NCI-H748 (cell line): ENCODE measurements around the gene ASS1.
"Not testable (repeated sequence)": the region's sequence is repeated elsewhere in the genome, so short reads cannot be mapped to it uniquely, and the experiment has no call there.

ENCODE experiments used
- DNase-seq: peaks from one replicate; lab custom pipeline; 2025; ENCODE audit not compliant: unreplicated experiment; lab: John Stamatoyannopoulos, UW

ASS1 gene

DNA sequence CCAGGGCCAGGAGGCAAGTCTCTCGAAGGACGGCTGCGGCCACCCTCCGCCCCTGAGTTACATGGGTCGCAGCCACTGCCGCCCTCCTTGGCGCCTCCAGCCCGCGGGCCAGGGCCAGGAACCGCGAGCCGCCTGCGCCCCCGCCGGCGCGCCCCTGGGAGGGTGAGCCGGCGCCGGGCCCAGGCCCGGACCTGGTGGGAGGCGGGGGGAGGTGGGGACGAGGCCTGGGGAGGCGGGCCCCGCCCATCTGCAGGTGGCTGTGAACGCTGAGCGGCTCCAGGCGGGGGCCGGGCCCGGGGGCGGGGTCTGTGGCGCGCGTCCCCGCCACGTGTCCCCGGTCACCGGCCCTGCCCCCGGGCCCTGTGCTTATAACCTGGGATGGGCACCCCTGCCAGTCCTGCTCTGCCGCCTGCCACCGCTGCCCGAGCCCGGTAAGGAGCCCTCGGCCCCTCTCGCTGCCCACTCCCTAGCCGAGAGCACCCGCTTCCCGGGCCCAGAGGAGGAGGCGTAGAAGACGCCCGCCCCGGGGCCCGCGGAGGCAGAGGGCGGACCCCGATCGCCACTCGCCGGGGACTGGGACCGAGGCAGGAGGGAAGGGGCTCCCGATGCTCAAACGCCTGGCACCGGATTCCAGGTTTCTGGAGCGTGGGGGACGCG is at the start of gene ASS1:
TSS of gene ASS1 (plus strand) at position 397 of the 657 bp plus-strand sequence. CDS start 7,268 bp downstream, outside the sequence.
- DNase-seq: peak; percentile 85

DNA sequence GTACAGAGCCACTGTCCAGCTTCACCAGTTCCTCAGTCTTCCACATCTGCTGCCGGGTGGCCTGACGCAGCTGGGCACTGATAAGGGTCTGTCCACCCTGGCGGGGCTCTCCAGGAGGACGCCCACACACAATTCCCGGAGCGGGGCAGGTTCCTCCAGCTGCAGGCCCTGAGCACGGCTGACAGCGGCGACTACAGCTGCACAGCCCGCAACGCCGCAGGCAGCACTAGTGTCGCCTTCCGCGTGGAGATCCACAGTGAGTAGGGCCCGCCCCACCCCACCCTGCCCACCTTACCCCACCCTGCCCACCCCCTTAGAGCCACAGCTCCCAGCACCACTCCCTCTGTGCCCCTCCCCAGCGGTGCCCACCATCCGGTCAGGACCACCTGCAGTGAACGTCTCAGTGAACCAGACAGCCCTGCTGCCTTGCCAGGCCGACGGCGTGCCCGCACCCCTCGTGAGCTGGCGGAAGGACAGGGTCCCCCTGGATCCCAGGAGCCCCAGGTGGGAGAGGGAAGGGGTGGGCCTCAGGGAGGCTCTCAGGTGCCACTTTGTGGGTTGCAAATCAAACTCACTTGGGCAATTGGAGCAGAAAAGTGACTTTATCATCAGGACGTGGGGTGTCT is 48.8 kb upstream of the ASS1 start:
- no peak for DNase-seq

DNA sequence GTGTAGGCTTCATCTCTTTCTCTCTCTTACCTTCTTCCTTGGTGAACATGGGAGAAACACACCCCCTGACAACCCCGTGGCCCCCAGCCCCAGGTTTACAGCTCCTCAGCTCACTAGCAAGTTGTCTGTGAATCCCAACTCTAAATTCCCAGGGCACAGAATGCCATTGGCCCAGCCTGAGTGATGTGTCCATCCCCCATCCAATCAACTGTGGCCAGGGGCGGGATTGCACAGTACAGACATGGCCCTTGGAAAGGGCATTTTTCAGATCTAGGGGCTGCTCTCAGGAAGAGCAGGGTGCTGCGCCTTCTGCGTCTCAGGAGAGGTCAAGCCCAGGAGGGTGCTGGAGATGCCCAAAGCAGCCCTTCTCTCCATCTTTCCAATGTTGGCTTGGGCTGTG is 48.2 kb upstream of the ASS1 start:
- no peak for DNase-seq

DNA sequence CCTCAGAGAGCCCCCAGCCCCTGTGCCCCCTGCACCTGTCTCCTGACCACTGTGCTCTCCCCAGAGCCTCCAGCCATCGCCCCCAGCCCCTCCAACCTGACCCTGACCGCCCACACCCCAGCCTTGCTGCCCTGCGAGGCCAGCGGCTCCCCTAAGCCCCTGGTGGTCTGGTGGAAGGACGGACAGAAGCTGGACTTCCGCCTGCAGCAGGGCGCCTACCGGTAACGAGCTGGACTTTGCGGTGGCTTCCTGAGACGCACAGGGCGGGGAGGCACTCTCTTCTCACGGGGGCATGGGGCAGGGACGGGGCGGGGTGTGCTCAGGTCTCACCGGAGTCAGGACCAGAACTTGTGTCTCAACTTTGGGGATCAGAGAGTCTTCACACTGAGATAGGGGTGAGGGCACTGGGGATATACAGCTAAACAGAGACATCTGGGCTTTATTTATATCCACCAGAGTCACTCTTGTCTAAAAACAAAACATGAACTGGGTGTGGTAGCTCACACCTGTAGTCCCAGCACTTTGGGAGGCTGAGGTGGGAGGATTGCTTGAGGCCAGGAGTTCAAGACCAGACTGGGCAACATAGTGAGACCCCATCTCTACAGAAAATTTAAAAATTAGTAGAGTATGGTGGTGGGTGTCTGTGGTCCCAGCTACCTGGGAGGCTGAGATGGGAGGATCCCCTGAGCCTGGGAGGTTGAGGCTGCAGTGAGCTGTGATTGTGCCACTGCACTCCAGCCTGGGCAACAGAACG is 46.1 kb upstream of the ASS1 start:
- no peak for DNase-seq

DNA sequence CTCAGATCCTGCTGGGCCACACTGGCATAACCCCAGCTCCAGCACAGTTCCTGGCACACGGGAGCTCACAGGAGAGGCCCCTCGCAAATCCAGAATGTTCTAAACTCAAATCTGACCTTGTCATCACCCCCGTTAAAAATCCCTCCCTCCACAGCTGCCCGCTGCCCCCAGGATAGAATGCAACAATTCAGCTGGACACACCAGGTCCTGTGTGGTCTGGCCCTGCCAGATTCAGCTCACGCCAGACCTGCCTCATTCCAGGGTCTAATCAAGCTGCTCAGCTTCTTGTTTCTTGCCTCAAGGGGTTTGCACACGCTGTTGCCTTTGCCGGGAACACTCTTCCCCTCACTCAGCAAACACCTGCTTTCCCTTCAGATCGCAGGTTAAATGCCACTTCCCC is 45.0 kb upstream of the ASS1 start:
- no peak for DNase-seq

DNA sequence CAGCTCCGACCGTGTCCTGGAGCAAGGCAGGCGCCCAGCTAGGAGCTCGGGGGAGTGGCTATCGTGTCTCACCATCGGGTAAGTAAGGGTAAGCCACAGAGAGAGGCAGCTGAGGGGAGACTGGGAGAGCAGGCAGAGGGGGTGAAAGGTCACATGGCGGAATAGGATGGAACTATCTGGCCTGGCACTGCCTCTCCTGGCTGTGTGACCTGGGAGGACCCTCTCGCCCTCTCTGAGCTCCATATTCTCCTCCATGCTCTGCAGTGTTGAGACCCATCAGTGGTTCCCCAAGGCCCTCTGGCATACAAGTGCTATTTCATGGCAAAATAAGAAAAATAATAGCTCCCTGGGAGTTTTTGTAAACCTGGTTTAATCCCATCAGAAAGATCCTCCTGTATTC is 43.9 kb upstream of the ASS1 start:
- no peak for DNase-seq

DNA sequence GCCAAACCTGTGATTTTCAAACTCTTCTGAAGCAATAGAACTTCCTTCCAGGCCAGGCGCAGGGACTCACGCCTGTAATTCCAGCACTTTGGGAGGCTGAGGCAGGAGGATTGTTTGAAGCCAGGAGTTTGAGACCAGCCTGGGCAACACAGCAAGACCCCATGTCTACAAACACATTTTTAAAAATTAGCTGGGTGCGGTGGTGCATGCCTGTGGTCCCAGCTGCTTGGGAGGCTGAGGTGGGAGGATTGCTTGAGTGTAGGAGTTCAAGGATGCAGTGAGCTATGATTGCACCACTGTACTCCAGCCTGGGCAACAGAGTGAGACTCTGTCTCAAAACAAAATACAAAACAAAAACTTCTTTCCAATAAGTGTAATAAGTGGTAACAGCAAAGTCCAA is 43.0 kb upstream of the ASS1 start:
- DNase-seq: not testable (repeated sequence)

DNA sequence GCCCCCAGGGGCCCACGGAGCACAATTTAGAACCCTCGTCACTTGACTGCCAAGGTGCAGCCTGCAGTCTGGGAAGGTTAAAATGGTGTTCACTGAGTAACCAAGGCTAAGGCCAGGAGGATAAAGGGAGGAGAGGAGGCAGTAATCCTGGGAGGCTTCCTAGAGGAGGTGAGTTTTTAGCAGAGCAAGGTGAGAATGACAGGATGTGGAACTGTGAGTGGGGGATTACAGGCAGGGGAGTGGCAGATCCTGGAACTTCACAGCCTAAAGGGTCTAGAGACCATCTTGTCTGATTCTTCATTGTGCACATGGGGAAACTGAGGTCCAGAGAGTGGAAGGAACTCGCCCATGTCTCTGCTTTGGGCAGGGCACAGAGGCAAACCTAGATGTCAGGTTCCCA is 42.5 kb upstream of the ASS1 start:
- no peak for DNase-seq

DNA sequence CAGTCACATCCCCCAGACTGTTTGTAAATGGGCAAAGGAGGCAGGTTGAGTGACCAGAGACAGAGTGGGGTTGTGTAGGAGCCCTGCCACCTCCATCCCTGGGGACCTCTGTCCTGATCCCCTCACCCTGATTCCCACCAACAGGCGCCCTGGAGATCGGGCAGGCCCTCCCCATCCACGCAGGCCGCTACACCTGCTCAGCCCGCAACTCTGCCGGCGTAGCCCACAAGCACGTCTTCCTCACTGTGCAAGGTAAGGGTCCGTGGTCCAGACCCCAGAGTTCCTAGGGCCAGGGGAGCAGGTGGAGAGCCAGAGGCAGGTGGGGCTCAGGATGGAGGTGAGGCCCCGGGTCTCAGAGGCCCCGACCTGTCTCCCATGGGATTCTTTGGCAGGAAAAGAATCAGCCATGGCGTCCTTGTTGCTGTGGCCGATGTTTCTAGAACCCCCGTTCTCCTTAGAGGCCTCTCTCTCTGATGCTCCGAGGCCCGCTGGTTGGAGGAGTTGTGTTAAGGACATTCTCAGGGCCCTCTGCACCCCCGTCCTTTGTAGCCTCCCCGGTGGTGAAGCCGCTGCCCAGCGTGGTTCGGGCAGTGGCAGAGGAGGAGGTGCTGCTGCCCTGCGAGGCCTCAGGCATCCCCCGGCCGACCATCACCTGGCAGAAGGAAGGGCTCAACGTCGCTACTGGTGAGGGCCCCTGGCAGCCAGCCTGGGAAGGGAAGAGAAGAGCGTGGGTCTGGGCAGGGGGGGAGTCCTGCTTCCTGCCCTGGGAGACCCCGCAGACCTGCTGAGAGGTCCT is 41.9 kb upstream of the ASS1 start:
- DNase-seq: no peak

DNA sequence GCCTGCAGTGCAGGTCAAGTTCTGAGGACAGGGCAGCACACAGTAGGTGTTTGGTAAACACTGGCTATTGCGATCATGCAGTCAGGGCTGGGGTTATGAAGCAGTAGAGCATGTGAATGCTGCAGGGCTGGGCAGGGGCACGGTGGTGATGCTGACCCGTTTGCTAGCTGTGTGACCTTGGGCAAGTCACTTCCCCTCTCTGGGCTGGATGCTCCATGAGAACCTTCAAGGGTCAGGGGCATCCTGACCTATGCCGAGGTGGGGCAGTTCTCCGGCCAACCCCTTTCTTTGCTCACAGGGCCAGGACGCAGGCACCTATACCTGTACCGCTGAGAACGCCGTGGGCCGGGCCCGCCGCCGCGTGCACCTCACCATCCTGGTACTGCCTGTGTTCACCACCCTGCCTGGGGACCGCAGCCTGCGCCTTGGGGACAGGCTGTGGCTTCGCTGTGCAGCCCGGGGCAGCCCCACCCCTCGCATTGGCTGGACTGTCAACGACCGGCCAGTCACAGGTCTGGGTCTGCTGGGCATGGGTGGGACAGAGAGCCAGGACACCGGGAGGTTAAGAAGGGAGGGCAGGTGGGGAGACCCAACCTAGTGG is 39.0 kb upstream of the ASS1 start:
- no peak for DNase-seq

DNA sequence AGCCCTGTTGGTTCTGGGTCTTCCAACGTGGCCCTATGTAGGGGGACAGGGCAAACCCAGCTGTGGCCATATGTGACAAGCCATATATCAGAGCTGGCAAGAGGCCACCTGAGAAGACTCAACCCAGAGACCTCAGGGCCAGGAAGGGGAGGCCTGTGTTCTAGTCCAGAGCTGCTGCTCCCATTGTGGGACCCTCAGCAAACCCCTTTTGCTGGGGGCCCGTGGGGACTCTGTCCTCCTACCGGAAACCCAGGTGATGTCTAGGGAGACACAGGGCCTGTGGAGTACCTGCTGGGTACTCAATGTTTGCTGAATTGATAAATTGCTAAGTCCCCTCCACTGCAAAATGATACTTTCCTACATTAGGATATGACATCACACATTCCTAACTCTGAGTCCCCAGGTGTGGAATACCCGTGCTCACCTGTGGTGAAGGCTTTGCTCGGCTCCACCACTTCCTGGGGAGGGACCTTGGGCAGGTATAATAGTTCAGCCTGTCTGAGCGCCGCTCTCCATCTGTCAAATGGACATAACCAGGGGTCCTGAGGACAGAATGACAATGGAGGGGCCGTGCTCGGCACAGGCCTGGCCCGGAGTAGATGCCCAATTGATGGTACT is 38.4 kb upstream of the ASS1 start:
- no peak for DNase-seq

DNA sequence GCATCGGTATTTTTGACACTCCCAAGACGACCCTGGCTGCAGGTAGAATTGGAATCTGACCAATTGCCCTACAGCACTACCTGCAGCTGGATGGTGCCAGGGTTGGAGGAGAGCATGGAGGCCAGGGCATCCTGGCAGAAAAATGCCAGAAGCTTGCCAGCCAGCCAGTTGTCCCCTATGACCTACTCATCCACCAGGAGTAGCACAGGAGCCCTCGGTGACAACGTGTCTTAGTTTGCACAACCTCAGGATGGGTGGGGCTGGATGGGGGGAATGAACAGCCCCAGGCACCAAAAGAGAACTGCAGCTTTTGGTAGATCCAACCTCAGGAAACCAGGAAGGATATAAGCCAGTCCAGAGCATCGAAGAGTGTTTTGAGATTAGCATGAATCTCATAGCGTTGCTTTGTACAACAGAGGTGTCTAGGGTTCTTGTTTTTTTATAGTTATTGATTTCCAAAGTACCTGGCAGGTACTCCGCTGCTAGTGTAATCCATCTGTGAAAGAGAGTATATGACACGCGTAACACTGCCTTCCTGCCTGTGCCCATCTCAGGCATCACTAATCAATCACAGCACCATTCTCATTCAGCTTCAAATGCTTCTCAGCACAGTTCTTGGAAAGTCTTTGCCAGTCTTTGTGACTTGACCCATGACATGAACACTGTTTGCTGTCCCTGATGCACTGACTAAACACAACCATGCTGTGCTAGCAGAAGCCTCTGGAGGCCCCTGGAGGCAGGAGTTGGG is 36.7 kb upstream of the ASS1 start:
- DNase-seq: no peak

DNA sequence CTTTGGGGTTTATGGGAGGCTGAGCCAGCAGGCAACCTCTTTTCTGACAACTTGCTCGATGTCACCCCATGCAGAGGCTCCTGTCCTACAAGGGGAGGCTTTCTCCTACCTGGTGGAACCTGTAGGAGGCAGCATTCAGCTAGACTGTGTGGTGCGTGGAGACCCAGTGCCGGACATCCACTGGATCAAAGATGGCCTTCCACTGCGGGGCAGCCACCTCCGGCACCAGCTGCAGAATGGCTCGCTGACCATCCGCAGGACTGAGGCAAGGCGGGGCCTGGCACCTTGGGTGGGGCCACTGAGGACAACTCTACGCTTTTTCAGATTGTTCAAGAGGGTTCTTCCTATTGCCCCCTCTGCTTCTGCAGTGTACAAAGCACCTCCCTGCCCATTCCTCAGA is 36.1 kb upstream of the ASS1 start:
- no peak for DNase-seq

DNA sequence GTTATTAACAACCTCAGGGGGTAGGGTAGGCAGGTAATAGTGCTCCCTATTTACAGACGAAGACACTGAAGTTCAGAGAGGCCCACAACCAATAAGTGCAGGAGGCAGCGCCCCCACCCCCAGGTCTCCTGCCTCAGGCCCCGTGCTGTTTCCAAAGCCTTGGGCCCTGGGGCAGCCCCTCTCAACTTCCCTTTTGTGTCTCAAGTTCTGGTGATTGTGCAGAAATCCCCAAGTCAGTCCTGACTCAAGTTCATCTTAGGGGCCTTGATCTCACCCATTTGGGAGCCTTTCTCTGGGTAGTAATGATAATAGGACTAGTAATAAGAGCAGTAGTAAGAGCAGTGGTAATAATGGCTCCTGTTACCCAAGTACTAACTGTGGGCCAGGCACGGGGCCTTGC is 35.5 kb upstream of the ASS1 start:
- no peak for DNase-seq

DNA sequence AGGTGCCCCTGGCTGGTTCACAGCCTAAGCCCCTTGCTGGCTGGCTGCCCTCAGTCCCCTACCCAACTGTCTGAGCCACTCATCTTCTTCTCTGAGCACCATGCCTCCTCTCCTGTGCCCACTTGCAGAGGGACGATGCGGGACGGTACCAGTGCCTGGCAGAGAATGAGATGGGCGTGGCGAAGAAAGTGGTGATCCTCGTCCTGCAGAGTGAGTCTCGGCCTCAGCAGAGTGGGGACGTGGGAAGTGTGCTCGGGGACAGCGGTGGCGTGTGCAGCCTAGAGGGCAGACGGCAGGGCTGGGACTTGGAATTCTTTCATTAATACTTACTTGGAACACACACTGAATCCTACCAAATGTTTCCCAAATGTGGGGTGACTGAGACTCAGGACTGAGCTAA is 34.3 kb upstream of the ASS1 start:
- no peak for DNase-seq

DNA sequence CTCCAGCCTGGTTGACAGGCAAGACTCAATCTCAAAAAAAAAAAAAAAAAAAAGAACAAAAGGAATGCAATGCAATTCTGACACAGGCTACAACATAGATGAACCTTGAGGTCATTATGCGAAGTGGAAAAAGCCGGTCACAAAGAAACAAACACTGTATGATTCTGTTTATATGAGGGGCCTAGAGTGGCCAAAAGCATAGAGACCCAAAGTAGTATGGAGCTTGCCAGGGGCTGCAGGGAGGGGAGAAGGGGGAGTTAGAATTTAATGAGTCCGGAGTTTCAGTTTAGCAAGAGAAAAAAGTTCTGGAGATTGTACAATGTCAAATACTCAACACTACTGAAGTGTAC is 33.2 kb upstream of the ASS1 start:
- DNase-seq: no peak

DNA sequence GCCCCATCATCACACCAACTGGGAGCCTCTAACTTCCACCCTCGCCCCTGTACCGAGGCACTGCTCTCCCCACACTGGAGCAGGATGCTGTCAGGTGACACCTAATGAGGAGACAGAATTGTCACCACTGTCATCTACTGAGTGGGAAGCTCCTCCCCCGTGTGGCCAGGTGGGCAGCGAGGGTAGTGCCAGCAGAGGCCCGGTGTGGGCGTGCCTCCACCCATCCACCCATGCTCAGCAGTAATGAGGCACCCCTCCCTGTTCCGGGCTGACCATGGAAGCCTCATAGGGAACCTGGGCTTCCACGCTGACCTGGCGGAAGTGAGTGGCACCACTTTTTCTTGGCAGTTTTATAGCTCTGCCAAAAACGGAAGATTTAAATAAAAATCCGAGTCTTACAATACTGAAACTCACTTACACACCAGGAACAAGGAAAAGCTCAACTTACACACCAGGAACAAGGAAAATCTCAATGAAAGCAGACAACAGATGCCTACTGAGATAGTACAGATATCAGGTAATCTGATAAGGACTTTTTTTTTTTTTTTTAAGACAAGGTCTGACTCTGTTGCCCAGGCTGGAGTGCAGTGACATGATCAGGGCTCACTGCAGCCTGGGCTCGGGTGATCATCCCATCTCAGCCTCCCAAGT is 30.6 kb upstream of the ASS1 start:
- peak; percentile 44 for DNase-seq

DNA sequence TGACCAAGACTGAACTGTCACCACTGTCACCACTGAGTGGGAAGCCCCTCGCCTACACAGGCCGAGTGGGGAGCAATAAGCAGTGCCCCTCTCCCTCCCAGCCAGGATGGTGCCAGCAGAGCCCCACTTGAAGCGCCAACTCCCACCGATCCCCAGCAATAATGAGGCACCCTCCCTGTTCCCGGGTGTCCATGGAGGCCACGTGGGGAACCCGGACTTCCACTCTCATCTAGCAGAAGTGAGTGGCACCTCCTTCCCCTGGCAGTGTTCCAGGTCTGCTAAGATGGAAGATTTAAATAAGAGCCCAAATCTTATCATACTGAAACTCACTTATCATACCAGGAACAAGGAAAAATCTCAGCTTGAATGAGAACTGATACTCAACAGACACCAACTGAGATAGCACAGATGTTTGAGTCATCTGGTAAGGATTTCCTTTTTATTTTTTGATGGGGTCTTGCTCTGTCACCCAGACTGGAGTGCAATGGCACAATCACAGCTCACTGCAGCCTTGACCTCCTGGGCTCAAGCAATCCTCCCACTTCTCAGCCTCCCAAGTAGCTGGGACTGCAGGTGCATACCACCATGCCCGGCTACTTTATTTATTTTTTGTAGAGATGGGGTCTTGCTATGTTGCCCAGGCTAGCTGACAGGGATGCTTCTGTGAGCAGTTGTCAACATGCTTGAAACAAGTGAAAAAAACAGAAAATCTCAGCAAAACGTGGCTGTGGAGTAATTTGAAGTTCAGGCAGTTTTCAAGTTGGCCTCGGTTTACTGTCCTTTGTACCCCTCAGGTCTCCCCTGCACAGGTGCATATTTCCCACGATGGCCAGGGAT is 29.6 kb upstream of the ASS1 start:
- DNase-seq: no peak

DNA sequence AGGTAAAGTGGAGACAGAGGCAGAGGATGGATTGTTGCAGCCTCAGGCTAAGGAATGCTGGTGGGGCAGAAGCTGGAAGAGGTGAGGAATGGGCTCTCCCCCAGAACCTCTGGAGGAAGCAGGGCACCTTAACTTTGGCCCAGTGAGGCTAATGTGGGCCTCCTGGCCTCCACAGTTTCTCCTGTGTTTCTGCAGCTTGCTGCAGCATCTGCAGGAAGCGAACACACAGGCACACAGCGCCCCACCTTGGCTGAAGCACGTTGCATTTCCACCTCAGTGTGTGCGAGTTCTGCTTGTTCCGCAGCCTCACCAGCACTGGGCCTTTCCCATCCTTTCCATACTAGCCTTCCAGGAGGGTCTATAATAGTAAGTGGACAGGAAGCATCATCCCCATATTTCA is 27.2 kb upstream of the ASS1 start:
- DNase-seq: no peak
